COLO668 (cell line): ENCODE measurements around the gene JMJD4.
"Not testable (repeated sequence)": the region's sequence is repeated elsewhere in the genome, so short reads cannot be mapped to it uniquely, and the experiment has no call there.

Source experiments
- DNase-seq: peaks from one replicate; lab custom pipeline; 2025; ENCODE audit not compliant: unreplicated experiment; lab: John Stamatoyannopoulos, UW

Gene JMJD4

GRCh38 chr1:227733751-227734545, 1.2 kb downstream of the JMJD4 start:
- DNase-seq = peak; percentile 18

DNA sequence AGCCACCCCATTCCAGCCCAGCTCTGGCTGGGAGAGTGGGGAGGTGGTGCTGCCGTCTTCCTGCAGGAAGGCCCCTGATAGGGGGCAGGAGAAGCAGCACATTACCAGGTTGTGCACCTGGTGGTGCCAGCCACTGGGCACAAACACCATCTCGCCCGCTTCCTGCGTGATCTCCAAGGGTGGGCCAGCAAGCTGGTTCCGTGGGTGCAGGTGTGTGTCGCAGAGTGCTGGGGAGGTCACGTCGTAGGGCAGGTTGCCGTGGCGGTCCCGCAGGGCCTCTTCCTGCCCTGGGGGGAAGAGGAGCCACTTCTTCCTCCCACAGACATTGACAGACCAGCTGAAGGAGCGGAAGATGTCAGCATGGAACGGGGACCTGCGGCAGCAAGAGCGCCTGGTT, 1.8 kb downstream of the JMJD4 start:
- DNase-seq = no peak

DNA sequence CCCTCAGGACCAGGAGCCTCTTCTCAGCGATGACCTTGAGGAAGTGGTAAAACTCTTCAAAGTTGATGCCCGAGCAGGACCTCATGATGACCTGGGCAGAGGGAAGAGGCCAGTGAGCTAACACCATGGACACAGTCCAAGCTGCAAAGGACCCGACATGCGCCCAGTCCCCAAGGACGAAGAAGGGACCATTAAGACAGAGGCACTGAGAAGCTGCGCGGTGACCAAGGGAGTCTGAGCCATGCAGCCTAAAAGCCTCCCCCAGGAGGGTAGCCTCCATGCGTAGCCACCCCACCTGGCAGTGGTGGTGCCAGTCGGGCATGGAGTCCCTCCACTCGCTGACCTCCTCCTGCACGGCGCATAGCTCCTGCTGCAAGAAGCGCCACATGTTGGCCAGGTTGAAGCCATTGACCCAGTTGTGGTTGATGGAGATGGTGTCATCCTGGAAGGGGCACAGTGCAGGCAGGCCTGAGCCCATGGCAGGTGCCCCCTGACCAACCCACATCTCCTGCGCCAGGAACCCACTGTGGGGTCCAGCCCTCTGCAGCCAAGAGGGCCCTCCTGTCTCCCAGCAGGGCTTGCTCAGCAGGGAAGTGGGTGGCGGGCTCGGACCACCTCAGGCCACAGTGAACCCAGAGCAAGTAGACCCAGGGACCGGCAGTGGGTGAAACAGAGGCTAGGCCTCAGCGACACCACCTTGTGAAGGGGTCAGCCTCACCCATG, 2.4 kb downstream of the JMJD4 start:
- no peak for DNase-seq

DNA sequence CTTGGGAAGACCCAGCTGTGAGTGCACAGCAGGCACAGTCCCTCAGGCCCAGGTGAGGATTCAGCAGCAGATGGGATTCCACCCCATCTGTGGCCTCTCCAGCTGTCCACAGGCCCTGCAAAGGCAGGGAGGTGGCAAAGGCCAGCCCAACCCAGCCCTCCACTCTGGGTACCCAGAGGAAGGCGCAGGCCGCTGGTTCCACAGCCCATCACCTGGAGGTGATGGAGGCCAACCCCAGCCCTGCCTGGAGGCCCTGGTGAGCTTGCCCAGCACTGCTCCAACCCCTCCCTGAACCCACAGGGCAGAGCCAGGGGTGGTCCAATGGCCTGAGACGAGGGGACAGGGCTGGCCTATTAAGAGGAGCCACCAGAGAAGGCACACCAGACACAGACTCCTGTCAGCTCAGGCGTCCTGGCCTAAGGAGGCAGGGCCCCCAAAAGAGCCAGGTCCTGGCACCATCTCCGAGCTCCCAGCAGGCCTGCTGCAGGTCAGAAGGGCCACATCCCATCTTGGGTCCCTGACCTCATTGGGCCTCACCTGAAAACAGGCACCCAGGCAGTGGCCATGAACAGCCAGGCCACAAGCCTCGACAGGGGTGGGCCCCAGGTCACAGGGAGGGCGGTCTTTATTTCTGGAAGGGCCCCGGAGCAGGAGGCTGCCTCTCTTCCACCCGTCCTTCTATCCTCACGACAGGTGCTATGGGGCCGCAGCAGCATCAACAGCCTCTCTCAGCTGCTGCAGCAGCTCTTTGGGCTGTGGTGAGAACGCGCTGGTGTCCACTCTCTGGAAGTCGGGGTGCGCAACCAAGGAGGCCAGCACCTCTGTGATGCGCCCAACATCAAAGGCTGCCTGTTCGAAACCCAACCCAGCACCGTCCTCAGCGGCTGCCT, 3.2 kb downstream of the JMJD4 start:
- DNase-seq = no peak

- no peak for DNase-seq
Measured at GRCh38 chr1:227731241-227731677, 3.8 kb downstream of the JMJD4 start.

GRCh38 chr1:227730630-227731151, 4.4 kb downstream of the JMJD4 start:
- DNase-seq = no peak

DNA sequence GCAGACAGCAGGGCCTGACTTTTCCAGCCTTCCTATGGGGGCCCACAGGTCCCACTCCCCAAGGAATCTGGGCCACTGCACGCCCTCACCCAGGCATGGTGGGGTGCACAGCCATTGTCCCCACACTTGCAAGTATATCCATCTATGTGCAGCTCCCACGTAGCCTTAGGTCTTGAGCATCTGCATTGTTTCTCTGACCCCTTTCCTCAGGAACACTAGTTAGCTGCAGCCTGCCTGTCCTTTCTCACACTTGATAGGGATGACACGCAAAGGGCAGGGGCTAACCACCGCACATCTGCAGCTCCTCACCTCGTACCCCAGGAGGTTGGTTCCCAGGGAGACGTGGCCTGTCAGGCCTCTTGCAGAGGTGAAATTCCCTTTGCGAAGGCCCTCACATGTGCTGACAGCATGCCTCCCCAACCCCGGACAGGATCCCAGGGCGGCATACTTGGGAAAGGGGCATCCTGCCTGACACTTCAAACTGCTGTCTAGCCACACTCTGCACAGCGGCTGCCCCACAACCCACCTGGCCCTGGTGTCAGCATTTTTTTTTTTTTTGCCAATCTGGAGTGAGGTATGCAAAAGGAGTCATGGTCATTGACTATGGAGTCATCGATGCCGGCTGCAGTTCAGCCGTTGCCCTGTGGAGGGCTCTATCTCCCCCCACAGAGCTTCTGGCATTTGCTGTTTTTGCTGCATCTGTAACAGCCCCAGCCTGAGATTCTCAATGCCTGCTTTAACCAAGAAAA, 5.0 kb downstream of the JMJD4 start:
- peak; percentile 51 for DNase-seq

GRCh38 chr1:227729144-227729880, 5.8 kb downstream of the JMJD4 start:
- DNase-seq = no peak

DNA sequence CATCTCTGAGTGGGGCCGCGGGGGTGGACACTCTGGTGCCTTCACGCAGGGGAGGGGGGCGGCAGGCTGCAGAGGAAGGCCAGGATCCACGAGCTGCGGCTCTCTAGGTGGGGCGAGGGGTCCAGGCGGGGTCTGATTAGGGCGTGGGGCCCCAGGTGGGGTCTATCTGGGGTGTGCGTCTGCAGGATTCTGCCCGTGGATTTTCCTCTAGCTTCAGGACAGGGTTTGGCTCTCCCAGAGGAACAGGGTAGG, 6.3 kb downstream of the JMJD4 start:
- no peak for DNase-seq

GRCh38 chr1:227728059-227728891, 6.8 kb downstream of the JMJD4 start:
- peak; percentile 92 for DNase-seq

GRCh38 chr1:227726924-227727599, 8.0 kb downstream of the JMJD4 start:
- DNase-seq = no peak

DNA sequence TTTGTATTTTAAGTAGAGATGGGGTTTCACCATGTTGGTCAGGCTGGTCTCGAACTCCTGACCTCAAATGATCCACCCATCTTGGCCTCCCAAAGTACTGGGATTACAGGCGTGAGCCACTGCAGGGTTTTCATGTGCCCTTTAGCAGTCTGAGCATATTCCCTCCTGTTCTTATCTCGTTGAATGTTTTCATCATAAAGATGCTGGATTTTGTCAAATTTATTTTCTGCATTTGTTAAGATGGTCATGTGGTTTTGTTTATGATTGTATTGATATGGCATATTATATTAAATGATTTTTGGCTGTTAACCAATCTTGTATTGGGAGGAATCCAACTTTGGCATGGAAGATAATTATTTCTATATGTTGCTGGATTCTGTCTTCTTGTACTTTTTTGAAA, 8.8 kb downstream of the JMJD4 start:
- no peak for DNase-seq

DNA sequence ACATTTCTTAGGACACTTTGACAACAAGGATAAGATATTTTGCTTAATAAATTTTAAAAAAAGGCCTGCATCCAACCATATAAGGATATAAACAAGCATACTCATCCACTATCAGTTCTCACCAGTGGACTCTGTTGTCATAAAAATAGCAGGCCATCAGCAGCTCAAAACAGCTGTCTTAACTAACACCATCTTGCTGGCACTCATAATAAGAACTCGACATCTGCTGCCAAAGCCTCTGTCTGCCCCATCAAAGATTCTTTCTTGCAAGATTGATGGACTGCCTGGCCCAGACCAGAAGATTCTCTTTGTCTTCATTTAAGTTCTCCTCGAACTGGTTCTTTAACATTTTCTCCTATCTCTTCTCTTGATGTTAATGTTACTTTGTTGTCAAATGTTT, 10.1 kb downstream of the JMJD4 start:
- no peak for DNase-seq

GRCh38 chr1:227723474-227723873, 11.6 kb downstream of the JMJD4 start:
- DNase-seq = no peak

DNA sequence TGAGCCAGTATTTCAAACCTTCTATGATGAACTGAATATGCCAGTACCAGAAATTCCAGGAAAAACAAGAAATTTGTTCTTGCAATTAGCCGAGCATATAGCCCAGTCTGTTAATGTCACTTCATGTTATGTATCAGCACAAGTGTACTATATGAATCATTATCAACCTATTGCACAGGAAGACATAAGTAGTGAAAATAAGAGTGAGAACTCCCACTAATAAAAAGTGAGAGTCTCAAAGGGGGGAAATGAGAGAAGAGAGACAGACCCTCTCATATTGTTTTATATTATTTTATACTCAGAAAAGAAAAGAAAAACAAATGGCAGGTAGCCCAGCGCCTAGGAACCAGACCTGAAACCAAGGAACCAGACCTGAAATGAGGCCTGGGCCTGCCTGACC, 16.2 kb downstream of the JMJD4 start:
- no peak for DNase-seq

GRCh38 chr1:227712648-227713047, 22.5 kb downstream of the JMJD4 start:
- DNase-seq = no peak

- DNase-seq = not testable (repeated sequence)
Measured at GRCh38 chr1:227710474-227710873, 24.6 kb downstream of the JMJD4 start.

GRCh38 chr1:227709451-227709850, 25.7 kb downstream of the JMJD4 start:
- no peak for DNase-seq

DNA sequence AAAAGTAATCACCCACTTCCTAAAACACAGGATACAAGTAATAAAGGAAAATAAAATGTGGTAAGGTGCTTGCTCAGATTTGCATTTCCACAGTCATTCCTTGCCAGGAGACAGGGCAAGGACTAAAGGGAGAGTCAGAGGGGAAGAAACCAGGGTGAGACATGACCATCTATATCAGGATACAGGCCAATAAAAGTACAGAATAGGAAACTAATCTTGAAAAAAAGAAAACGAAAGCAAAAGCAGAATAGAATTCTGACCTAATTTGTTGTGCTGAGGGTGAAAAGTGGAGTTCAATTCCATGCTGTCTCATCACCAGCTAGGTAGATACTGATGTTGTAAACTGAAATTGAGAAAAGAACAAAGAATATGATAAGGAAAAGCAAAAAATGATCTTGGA, 27.3 kb downstream of the JMJD4 start:
- no peak for DNase-seq
